Measurements from ENCODE around the gene SNX17. TPM values are rescaled to one million over a fixed set of nuclear protein-coding genes. Genes with fewer than 3 reads are reported as not detected.

Gene SNX17
- total RNA-seq, 1 experiment from 2014 or later, result 90.5 TPM

DNA sequence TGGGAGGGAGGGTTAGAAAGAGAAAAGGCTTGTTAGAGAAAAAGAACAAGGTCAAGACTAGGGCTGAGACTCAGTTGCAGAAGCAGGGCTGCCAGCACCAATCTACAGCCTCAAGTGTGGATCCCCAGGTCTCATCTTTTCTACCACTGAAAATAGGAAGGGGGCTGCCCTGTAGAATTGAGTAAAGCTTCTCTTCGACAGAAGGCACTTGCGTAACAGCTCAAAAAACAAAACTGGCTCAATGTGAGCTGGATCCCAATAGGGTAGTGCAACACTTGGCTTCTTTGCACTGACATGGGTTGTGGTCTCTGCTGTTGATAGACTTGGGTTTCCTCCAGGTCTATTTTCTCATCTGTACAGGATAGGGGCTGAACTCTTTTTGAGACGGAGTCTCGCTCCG is 45.7 kb upstream of the SNX17 start (continued):
- TF ChIP-seq JUND (IDR thresholded peaks at IDR 0.05), result 0 out of 2 replicates have a peak, but pooled peaks have one; percentile 1
- no peak for TF ChIP-seq EZH2phosphoT487 (IDR thresholded peaks at IDR 0.05; ENCODE audit: borderline replicate concordance)

DNA sequence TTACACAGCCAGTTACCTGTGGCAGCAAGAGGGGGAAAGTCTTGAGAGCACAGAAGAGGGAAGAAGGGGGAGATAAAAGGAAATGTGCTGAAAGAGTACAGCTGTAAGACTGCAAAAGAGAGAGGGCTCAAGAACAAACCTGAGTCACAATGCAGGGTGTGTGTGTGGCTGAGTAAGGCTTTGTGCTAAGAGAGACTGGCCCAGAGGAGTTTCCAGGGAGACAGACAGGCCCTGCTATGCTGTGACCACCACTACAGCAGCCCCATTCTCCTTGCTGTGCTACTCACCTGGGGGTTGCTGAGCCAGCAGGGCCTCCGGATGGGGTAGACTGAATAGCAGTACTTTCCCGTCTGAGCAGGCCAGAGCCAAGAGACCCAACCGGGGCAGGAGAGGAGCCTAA is 35.1 kb upstream of the SNX17 start:
- DNase-seq (ENCODE audit: low read depth, low spot score) (no peak), ATAC-seq (no peak)
- ChIA-PET CTCF (no interaction called here), RAD21 (ENCODE audit: low non-redundant PET in 1 of 2, low total read pairs in 2 of 2, uncharacterized antibody in 2 of 2, unreplicated experiment in 2 of 2) (no interaction called here), POLR2A (no interaction called here)
- intact Hi-C loops (cut with micrococcal nuclease), result no loop called here
- H3K9me2 ChIP-seq (ENCODE audit: insufficient read depth), result no peaks in the 10 kb centered on the region
- no peak for TF ChIP-seq CBX3 (IDR thresholded peaks at IDR 0.05; ENCODE audit: low read depth)
- TF ChIP-seq FOSL1 (IDR thresholded peaks at IDR 0.05; ENCODE audit: low read depth), result no peak
- TF ChIP-seq, protein P1, sequence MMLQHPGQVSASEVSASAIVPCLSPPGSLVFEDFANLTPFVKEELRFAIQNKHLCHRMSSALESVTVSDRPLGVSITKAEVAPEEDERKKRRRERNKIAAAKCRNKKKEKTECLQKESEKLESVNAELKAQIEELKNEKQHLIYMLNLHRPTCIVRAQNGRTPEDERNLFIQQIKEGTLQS (IDR thresholded peaks at IDR 0.05), result no peak
- no peak for TF ChIP-seq RAD21 (IDR thresholded peaks at IDR 0.05; ENCODE audit: low read depth)
- no peak for TF ChIP-seq POLR2A (IDR thresholded peaks at IDR 0.05; ENCODE audit: borderline replicate concordance, extremely low read depth, insufficient read depth, insufficient read length)
- TF ChIP-seq EZH2phosphoT487 (IDR thresholded peaks at IDR 0.05; ENCODE audit: borderline replicate concordance), result no peak
- TF ChIP-seq, protein P2, sequence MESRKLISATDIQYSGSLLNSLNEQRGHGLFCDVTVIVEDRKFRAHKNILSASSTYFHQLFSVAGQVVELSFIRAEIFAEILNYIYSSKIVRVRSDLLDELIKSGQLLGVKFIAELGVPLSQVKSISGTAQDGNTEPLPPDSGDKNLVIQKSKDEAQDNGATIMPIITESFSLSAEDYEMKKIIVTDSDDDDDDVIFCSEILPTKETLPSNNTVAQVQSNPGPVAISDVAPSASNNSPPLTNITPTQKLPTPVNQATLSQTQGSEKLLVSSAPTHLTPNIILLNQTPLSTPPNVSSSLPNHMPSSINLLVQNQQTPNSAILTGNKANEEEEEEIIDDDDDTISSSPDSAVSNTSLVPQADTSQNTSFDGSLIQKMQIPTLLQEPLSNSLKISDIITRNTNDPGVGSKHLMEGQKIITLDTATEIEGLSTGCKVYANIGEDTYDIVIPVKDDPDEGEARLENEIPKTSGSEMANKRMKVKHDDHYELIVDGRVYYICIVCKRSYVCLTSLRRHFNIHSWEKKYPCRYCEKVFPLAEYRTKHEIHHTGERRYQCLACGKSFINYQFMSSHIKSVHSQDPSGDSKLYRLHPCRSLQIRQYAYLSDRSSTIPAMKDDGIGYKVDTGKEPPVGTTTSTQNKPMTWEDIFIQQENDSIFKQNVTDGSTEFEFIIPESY (IDR thresholded peaks at IDR 0.05; ENCODE audit: extremely low read depth, insufficient replicate concordance, low read length), result no peak
- no peak for TF ChIP-seq ZFX (IDR thresholded peaks at IDR 0.05)
- no peak for TF ChIP-seq EZH2 (IDR thresholded peaks at IDR 0.05)
- TF ChIP-seq SP1 (IDR thresholded peaks at IDR 0.05; ENCODE audit: low read depth), result no peak
- TF ChIP-seq, protein P3, sequence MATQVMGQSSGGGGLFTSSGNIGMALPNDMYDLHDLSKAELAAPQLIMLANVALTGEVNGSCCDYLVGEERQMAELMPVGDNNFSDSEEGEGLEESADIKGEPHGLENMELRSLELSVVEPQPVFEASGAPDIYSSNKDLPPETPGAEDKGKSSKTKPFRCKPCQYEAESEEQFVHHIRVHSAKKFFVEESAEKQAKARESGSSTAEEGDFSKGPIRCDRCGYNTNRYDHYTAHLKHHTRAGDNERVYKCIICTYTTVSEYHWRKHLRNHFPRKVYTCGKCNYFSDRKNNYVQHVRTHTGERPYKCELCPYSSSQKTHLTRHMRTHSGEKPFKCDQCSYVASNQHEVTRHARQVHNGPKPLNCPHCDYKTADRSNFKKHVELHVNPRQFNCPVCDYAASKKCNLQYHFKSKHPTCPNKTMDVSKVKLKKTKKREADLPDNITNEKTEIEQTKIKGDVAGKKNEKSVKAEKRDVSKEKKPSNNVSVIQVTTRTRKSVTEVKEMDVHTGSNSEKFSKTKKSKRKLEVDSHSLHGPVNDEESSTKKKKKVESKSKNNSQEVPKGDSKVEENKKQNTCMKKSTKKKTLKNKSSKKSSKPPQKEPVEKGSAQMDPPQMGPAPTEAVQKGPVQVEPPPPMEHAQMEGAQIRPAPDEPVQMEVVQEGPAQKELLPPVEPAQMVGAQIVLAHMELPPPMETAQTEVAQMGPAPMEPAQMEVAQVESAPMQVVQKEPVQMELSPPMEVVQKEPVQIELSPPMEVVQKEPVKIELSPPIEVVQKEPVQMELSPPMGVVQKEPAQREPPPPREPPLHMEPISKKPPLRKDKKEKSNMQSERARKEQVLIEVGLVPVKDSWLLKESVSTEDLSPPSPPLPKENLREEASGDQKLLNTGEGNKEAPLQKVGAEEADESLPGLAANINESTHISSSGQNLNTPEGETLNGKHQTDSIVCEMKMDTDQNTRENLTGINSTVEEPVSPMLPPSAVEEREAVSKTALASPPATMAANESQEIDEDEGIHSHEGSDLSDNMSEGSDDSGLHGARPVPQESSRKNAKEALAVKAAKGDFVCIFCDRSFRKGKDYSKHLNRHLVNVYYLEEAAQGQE (IDR thresholded peaks at IDR 0.05; ENCODE audit: low read depth), result no peak
- no peak for TF ChIP-seq ZNF274 (IDR thresholded peaks at IDR 0.05; ENCODE audit: low read depth, low read length)
- TF ChIP-seq TCF7L2 (IDR thresholded peaks at IDR 0.05; ENCODE audit: borderline replicate concordance, extremely low read depth, insufficient read depth, insufficient read length), result no peak
- TF ChIP-seq SRF (IDR thresholded peaks at IDR 0.05; ENCODE audit: low read depth), result no peak
- no peak for TF ChIP-seq SIN3A (IDR thresholded peaks at IDR 0.05; ENCODE audit: low read depth)
- TF ChIP-seq YY1 (IDR thresholded peaks at IDR 0.05; ENCODE audit: extremely low read depth, insufficient replicate concordance, low read depth, low read length), result no peak
- no peaks in the 10 kb centered on the region for H3K27me3 ChIP-seq (ENCODE audit: insufficient read depth, low read length)
- no peaks in the 10 kb centered on the region for H4K20me1 ChIP-seq (ENCODE audit: insufficient read depth)
- BruUV-seq (replicated peaks), result no TSS peak
- no peak overlapping the region for H3K27ac ChIP-seq (ENCODE audit: low read depth, low read length)
- no peaks in the 10 kb centered on the region for H3K79me2 ChIP-seq (ENCODE audit: insufficient read depth, low read length)
- H3K4me2 ChIP-seq (ENCODE audit: low read length), result no peak overlapping the region
- H3K4me3 ChIP-seq (replicated peaks in 1 of 2; ENCODE audit: low read depth in 1 of 2, low read length in 2 of 2), result no peak overlapping the region
- H2AFZ ChIP-seq (ENCODE audit: low read depth, low read length, poor library complexity, severe bottlenecking), result no peak overlapping the region
- H3K36me3 ChIP-seq (ENCODE audit: control insufficient read depth in 1 of 2, insufficient read depth in 2 of 2, low read length in 2 of 2), result peaks cover 29 to 42% of the 10 kb centered on the region in 2 experiments; a peak in 3 of 4 replicates
- H3K4me1 ChIP-seq (ENCODE audit: control insufficient read depth in 1 of 2, insufficient read depth in 2 of 2, low read length in 2 of 2), result no peaks in the 10 kb centered on the region
- H3K9me3 ChIP-seq (ENCODE audit: control insufficient read depth in 1 of 2, insufficient read depth in 1 of 2, low read depth in 1 of 2, low read length in 2 of 2), result no peaks in the 10 kb centered on the region
- no peak overlapping the region for H3K9ac ChIP-seq (ENCODE audit: low read length)
